Measurements from ENCODE around the gene NBPF1.
"Not testable (repeated sequence)": the region's sequence is repeated elsewhere in the genome, so short reads cannot be mapped to it uniquely, and the experiment has no call there.

DNA sequence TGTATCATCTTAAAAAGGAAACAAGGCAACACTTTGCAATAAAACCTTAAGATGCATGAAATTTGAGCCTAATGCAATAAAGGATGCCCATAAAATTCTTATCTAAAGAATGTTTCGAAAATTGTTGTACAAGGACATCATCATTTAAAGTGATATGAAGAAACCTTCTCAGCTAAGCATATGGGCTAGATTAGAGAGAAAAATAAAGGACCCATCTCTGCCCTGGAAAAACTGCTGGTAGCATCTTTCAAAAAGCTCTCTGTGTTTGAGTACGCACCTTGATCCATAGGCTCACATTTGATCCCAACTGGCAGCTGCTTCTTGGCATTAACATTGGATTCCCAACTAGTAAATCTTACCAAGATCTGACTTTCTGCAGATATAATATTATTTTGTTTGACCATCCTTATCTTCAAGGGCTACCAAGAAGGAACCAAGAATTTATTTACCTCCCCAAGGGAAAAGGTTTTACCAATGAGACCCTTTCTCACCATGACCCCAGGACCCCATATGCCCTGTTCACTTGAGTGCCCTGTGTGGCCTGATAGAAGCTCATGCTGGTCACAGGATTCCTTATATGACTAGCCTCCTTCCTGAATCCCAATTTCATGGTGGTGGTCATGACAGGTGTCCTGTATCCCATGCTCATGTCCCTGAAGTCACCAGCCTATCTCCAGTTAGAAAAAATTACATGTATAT is 8.7 kb downstream of the NBPF1 start:
- not testable (repeated sequence) for TF ChIP-seq POLR2A (IDR thresholded peaks at IDR 0.05)
- TF ChIP-seq, protein P1, sequence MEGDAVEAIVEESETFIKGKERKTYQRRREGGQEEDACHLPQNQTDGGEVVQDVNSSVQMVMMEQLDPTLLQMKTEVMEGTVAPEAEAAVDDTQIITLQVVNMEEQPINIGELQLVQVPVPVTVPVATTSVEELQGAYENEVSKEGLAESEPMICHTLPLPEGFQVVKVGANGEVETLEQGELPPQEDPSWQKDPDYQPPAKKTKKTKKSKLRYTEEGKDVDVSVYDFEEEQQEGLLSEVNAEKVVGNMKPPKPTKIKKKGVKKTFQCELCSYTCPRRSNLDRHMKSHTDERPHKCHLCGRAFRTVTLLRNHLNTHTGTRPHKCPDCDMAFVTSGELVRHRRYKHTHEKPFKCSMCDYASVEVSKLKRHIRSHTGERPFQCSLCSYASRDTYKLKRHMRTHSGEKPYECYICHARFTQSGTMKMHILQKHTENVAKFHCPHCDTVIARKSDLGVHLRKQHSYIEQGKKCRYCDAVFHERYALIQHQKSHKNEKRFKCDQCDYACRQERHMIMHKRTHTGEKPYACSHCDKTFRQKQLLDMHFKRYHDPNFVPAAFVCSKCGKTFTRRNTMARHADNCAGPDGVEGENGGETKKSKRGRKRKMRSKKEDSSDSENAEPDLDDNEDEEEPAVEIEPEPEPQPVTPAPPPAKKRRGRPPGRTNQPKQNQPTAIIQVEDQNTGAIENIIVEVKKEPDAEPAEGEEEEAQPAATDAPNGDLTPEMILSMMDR (IDR thresholded peaks at IDR 0.05): not testable (repeated sequence)
